ENCODE data around the gene NOS1AP. TPM values are rescaled to one million over a fixed set of nuclear protein-coding genes. Genes with fewer than 3 reads are reported as not detected.

Gene NOS1AP
- total and polyA plus RNA-seq, 8 donors, result 2.2 to 6.2 (median 3.3) TPM

- Histone ChIP-seq H3K27me3 (no peaks in the 10 kb centered on the region), H3K4me3 (no peak overlapping the region), H3K9me3 (no peaks in the 10 kb centered on the region), H3K36me3 (peaks cover 0 to 5% of the 10 kb centered on the region in 2 donors), H3K4me1 (no peaks in the 10 kb centered on the region), H3K27ac (no peak overlapping the region)
- intact Hi-C loops (cut with DNase I), result no loop called here
- TF ChIP-seq, protein P1, sequence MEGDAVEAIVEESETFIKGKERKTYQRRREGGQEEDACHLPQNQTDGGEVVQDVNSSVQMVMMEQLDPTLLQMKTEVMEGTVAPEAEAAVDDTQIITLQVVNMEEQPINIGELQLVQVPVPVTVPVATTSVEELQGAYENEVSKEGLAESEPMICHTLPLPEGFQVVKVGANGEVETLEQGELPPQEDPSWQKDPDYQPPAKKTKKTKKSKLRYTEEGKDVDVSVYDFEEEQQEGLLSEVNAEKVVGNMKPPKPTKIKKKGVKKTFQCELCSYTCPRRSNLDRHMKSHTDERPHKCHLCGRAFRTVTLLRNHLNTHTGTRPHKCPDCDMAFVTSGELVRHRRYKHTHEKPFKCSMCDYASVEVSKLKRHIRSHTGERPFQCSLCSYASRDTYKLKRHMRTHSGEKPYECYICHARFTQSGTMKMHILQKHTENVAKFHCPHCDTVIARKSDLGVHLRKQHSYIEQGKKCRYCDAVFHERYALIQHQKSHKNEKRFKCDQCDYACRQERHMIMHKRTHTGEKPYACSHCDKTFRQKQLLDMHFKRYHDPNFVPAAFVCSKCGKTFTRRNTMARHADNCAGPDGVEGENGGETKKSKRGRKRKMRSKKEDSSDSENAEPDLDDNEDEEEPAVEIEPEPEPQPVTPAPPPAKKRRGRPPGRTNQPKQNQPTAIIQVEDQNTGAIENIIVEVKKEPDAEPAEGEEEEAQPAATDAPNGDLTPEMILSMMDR (IDR thresholded peaks at IDR 0.05), result no peak
- no peak for DNase-seq
- no peak for ATAC-seq
Measured at GRCh38 chr1:162369571-162369970, 300.1 kb downstream of the NOS1AP start.

GRCh38 chr1:162370161-162370560 lies 300.7 kb downstream of the NOS1AP start:
- Histone ChIP-seq H3K36me3 (peaks cover 0 to 5% of the 10 kb centered on the region in 2 donors), H3K27ac (no peak overlapping the region), H3K9me3 (no peaks in the 10 kb centered on the region), H3K4me1 (no peaks in the 10 kb centered on the region), H3K27me3 (no peaks in the 10 kb centered on the region), H3K4me3 (no peak overlapping the region)
- ATAC-seq (no peak), DNase-seq (no peak)
- intact Hi-C loops (cut with DNase I), result no loop called here
- TF ChIP-seq, protein P1 (IDR thresholded peaks at IDR 0.05), result no peak

GRCh38 chr1:162370721-162371120 lies 301.2 kb downstream of the NOS1AP start:
- Histone ChIP-seq H3K36me3 (peaks cover 0 to 5% of the 10 kb centered on the region in 2 donors), H3K9me3 (no peaks in the 10 kb centered on the region), H3K27me3 (no peaks in the 10 kb centered on the region), H3K27ac (no peak overlapping the region), H3K4me1 (no peaks in the 10 kb centered on the region), H3K4me3 (no peak overlapping the region)
- TF ChIP-seq, protein P1 (IDR thresholded peaks at IDR 0.05), result no peak
- DNase-seq, result no peak
- intact Hi-C loops (cut with DNase I), result no loop called here
- ATAC-seq, result no peak

DNA sequence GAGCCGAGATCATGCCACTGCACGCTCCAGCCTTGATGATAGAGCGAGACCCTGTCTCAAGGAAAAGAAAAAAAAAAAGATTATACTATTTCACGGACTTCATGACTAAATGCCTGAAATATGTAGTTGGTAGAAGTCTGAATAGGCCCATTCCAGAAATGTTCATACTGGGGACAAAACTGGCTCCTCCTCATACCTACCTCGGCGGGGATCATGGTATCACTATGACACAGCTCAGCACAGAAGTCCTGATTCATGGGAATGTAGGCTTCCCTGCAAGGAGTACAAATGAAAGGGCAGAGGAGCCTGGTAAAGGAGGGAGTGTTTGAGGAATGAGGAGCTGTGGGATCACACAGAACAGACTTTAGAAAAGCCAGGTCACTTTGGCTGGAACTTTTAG lies 302.1 kb downstream of the NOS1AP start:
- Histone ChIP-seq H3K27me3 (no peaks in the 10 kb centered on the region), H3K36me3 (peaks cover 0 to 5% of the 10 kb centered on the region in 2 donors), H3K9me3 (no peaks in the 10 kb centered on the region), H3K27ac (no peak overlapping the region), H3K4me3 (no peak overlapping the region), H3K4me1 (no peaks in the 10 kb centered on the region)
- intact Hi-C loops (cut with DNase I), result no loop called here
- DNase-seq, result no peak
- TF ChIP-seq, protein P1 (IDR thresholded peaks at IDR 0.05), result no peak
- no peak for ATAC-seq

DNA sequence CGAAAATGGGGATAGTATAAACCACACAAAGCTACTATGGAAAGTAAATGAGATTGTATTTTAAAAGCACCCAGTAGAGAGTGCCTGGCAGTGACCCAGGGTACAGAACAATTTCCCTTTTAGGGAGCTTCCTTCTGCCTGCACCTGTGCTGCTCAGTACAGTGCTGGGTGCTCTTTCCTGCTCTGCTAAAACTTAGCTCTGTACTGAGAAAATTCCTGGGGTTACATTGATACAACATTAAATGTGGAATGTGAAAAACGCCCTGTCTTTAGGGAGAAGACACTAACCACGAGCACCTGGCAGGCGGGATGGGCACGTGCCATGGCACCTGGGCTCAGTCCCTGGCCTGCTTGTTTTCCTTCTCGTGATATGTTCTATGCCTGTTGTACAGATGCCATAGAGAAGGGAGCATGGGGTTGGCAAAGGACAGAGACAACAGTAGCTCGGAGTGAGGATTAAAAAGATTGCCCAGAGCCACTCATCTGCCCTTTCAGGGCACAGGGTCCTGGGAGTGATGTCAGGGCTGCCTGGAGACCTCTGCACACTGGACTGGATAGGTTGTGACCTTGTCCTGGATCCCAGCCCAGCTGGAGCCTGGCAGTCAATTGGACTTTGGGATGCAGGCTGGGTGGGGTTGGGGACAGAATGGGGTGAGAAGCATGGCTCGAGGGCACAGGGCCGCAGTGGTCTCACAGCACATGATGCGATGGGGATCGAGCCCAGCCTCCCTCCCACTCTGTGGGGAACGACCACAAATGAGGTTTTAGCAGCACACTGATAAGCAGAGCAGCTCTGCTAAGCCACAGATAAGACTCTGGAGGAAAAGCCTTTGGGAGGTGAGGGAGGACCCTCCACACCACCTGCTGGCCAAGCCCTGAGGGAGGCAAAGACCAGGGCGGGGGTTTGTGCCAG lies 302.9 kb downstream of the NOS1AP start:
- Histone ChIP-seq H3K4me1 (no peaks in the 10 kb centered on the region), H3K36me3 (peaks cover 0 to under 1% of the 10 kb centered on the region in 2 donors), H3K4me3 (no peak overlapping the region), H3K27ac (no peak overlapping the region), H3K27me3 (no peaks in the 10 kb centered on the region), H3K9me3 (no peaks in the 10 kb centered on the region)
- intact Hi-C loops (cut with DNase I), result no loop called here
- ATAC-seq, result no peak
- TF ChIP-seq, protein P1 (IDR thresholded peaks at IDR 0.05), result no peak
- no peak for DNase-seq
